Activated CD8-positive, alpha-beta memory T cell treated with anti-CD3 and anti-CD28 coated beads for 36 hours (primary cell): ENCODE measurements around the gene WDR70. TPM values are rescaled to one million over a fixed set of nuclear protein-coding genes. Genes with fewer than 3 reads are reported as not detected.
"Not testable (repeated sequence)": the region's sequence is repeated elsewhere in the genome, so short reads cannot be mapped to it uniquely, and the experiment has no call there.

Experiments used
- CTCF ChIA-PET: fragments of 350-600 bp; sonication (Branson Sonifier 250); formaldehyde crosslinking; loops from one replicate; lab custom pipeline; 2021; ENCODE audit warnings: antibody characterized with exemption; lab: Charles Lee
- POLR2A ChIA-PET: fragments of 350-600 bp; sonication (Branson Sonifier 250); formaldehyde crosslinking; loops from one replicate; lab custom pipeline; 2021; ENCODE audit warnings: antibody characterized with exemption; lab: Charles Lee
- total RNA-seq, 2 experiments: library from RNA; stranded (reverse); gene quantifications; one replicate each; pipeline ENCODE4 v1.2.3, GENCODE V29; 2021

WDR70 gene
- total RNA-seq, 2 experiments from 2014 or later, result 35.6 to 35.7 TPM

GRCh38 chr5:37495668-37496347, 116.7 kb downstream of the WDR70 start:
- CTCF ChIA-PET, result interaction anchor here (0.6 kb wide), 1 partner anchor 29 kb away, joined by 3 read pairs; no protein-coding TSS in a partner anchor
- POLR2A ChIA-PET, result no interaction called here

GRCh38 chr5:37496902-37497445, 117.9 kb downstream of the WDR70 start:
- CTCF ChIA-PET, result no interaction called here
- POLR2A ChIA-PET, result no interaction called here

- ChIA-PET CTCF (no interaction called here), POLR2A (no interaction called here)
Observed at GRCh38 chr5:37501152-37501551, 122.0 kb downstream of the WDR70 start.

GRCh38 chr5:37506241-37506640, 127.1 kb downstream of the WDR70 start:
- POLR2A ChIA-PET, result no interaction called here
- CTCF ChIA-PET, result no interaction called here

GRCh38 chr5:37506722-37507121, 127.6 kb downstream of the WDR70 start:
- POLR2A ChIA-PET, result no interaction called here
- CTCF ChIA-PET, result no interaction called here

GRCh38 chr5:37511646-37512045, 132.5 kb downstream of the WDR70 start:
- POLR2A ChIA-PET, result no interaction called here

GRCh38 chr5:37514946-37515345, 135.8 kb downstream of the WDR70 start:
- CTCF ChIA-PET, result no interaction called here
- POLR2A ChIA-PET, result no interaction called here

More at GRCh38 chr5:37511646-37512045, 132.5 kb downstream of the WDR70 start:
- CTCF ChIA-PET, result no interaction called here

GRCh38 chr5:37517686-37518085, 138.6 kb downstream of the WDR70 start:
- POLR2A ChIA-PET, result no interaction called here
- CTCF ChIA-PET, result no interaction called here

- CTCF ChIA-PET, POLR2A ChIA-PET: not testable (repeated sequence)
Observed at GRCh38 chr5:37518356-37518755, 139.2 kb downstream of the WDR70 start.

- ChIA-PET CTCF (no interaction called here), POLR2A (no interaction called here)
Observed at GRCh38 chr5:37519304-37519703, 140.2 kb downstream of the WDR70 start.

- ChIA-PET CTCF (no interaction called here), POLR2A (no interaction called here)
Observed at GRCh38 chr5:37519807-37520206, 140.7 kb downstream of the WDR70 start.

- CTCF ChIA-PET, result no interaction called here
Observed at GRCh38 chr5:37520811-37521210, 141.7 kb downstream of the WDR70 start.

GRCh38 chr5:37532976-37533740, 154.0 kb downstream of the WDR70 start:
- ChIA-PET POLR2A (no interaction called here), CTCF (no interaction called here)

More at GRCh38 chr5:37520811-37521210, 141.7 kb downstream of the WDR70 start:
- POLR2A ChIA-PET, result no interaction called here

GRCh38 chr5:37533851-37534250, 154.7 kb downstream of the WDR70 start:
- ChIA-PET POLR2A (no interaction called here), CTCF (no interaction called here)

GRCh38 chr5:37539459-37539858, 160.3 kb downstream of the WDR70 start:
- POLR2A ChIA-PET, result no interaction called here
- CTCF ChIA-PET, result no interaction called here

- POLR2A ChIA-PET, result no interaction called here
- CTCF ChIA-PET, result no interaction called here
Observed at GRCh38 chr5:37543216-37543615, 164.1 kb downstream of the WDR70 start.

- POLR2A ChIA-PET, result no interaction called here
- CTCF ChIA-PET, result no interaction called here
Observed at GRCh38 chr5:37549411-37549810, 170.3 kb downstream of the WDR70 start.

- ChIA-PET POLR2A (no interaction called here), CTCF (no interaction called here)
Observed at GRCh38 chr5:37552161-37552560, 173.0 kb downstream of the WDR70 start.

- ChIA-PET POLR2A (no interaction called here), CTCF (no interaction called here)
Observed at GRCh38 chr5:37552770-37553719, 173.9 kb downstream of the WDR70 start.
